Osteocyte (in vitro differentiated cells): Measurements from ENCODE around the gene TMEM121. TPM values are rescaled to one million over a fixed set of nuclear protein-coding genes. Genes with fewer than 3 reads are reported as not detected.

ENCODE experiments used
- DNase-seq: peaks from one replicate; pipeline ENCODE4 v3.0.0; 2021; ENCODE audit warnings: mixed read lengths; ENCODE audit not compliant: unreplicated experiment; ENCODE audit errors: extremely low spot score
- H3K27ac Mint-ChIP-seq: one replicate; pipeline ENCODE4 v1.8.0; 2021; ENCODE audit warnings: mild to moderate bottlenecking, mixed read lengths; ENCODE audit not compliant: unreplicated experiment
- H3K27me3 Mint-ChIP-seq: one replicate; pipeline ENCODE4 v1.8.0; 2021; ENCODE audit warnings: mixed read lengths; ENCODE audit not compliant: unreplicated experiment
- H3K36me3 Mint-ChIP-seq: one replicate; pipeline ENCODE4 v1.8.0; 2021; ENCODE audit warnings: mixed read lengths; ENCODE audit not compliant: unreplicated experiment
- H3K4me1 Mint-ChIP-seq: one replicate; pipeline ENCODE4 v1.8.0; 2021; ENCODE audit warnings: mixed read lengths; ENCODE audit not compliant: unreplicated experiment
- H3K4me3 Mint-ChIP-seq: one replicate; pipeline ENCODE4 v1.8.0; 2021; ENCODE audit warnings: mild to moderate bottlenecking, moderate library complexity, mixed read lengths; ENCODE audit not compliant: unreplicated experiment
- H3K9me3 Mint-ChIP-seq: one replicate; pipeline ENCODE4 v1.8.0; 2021; ENCODE audit warnings: mixed read lengths; ENCODE audit not compliant: unreplicated experiment
- CTCF ChIP-seq: fragments of 200-600 bp; sonication (generic); IDR thresholded peaks from 2 replicates; pipeline ENCODE4 v1.5.0; 2021; ENCODE audit warnings: antibody characterized with exemption, mild to moderate bottlenecking, moderate library complexity
- total RNA-seq: library from RNA; stranded (reverse); gene quantifications from 2 replicates; pipeline ENCODE4 v1.2.1, GENCODE V29; 2021

Gene TMEM121
- total RNA-seq, 1 donor from 2014 or later = 3.3 TPM

- peak; percentile 92 for DNase-seq
- Mint-ChIP-seq H3K4me3 (peak overlapping the region; percentile 73), H3K9me3 (no peaks in the 10 kb centered on the region), H3K36me3 (no peaks in the 10 kb centered on the region), H3K27me3 (peaks cover 3% of the 10 kb centered on the region), H3K27ac (peak overlapping the region; percentile 14), H3K4me1 (peaks cover 4% of the 10 kb centered on the region)
- TF ChIP-seq CTCF = peak; percentile 77
Measured at GRCh38 chr14:105527826-105528585, 1.6 kb downstream of the TMEM121 start.

GRCh38 chr14:105528586-105529318, 2.4 kb downstream of the TMEM121 start:
- Mint-ChIP-seq H3K9me3 (no peaks in the 10 kb centered on the region), H3K4me1 (peaks cover 4% of the 10 kb centered on the region), H3K36me3 (no peaks in the 10 kb centered on the region), H3K4me3 (no peak overlapping the region), H3K27me3 (peaks cover 2% of the 10 kb centered on the region), H3K27ac (no peak overlapping the region)
- TF ChIP-seq CTCF = no peak
- no peak for DNase-seq

DNA sequence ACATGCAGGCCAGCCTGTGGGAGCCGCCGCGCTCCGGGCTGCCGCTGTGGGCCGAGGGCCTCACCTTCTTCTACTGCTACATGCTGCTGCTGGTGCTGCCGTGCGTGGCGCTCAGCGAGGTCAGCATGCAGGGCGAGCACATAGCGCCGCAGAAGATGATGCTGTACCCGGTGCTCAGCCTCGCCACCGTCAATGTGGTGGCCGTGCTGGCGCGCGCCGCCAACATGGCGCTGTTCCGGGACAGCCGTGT, 2.9 kb downstream of the TMEM121 start:
- no peak overlapping the region for H3K4me3 Mint-ChIP-seq
- no peak for DNase-seq
- no peak overlapping the region for H3K27ac Mint-ChIP-seq
- peaks cover 4% of the 10 kb centered on the region for H3K4me1 Mint-ChIP-seq
- no peaks in the 10 kb centered on the region for H3K27me3 Mint-ChIP-seq
- H3K36me3 Mint-ChIP-seq = no peaks in the 10 kb centered on the region
- H3K9me3 Mint-ChIP-seq = no peaks in the 10 kb centered on the region
- TF ChIP-seq CTCF = no peak

DNA sequence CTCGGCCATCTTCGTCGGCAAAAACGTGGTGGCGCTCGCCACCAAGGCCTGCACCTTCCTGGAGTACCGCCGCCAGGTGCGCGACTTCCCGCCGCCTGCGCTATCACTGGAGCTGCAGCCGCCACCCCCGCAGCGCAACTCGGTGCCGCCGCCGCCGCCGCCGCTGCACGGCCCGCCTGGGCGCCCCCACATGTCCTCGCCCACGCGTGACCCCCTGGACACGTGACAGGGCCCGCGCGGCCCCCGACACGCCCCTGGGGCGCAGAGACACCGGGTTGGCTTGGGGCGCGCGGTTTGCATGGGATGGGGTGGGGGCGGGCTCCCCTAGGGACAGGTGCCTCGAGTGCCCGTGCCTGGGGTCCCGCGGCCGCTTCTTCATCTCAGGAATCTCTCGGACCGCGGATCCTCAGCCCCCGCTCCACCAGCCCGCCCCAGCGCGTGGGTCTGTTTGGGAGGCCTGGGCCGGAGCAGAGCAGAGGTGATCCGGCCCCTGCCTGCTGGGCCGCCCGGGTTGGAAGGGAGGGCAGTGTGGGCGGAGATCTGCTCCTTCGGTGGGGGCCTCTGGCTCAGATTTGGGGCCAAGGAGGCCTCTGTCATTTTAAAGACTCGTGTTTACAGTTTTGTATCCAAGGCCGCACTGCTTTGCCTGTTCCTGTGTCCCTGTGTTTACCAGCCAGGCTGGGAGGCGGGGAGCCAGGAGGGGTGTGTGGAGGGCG, 3.3 kb downstream of the TMEM121 start:
- no peak for DNase-seq
- peaks cover 4% of the 10 kb centered on the region for H3K4me1 Mint-ChIP-seq
- TF ChIP-seq CTCF = no peak
- no peak overlapping the region for H3K27ac Mint-ChIP-seq
- no peaks in the 10 kb centered on the region for H3K36me3 Mint-ChIP-seq
- H3K27me3 Mint-ChIP-seq = no peaks in the 10 kb centered on the region
- H3K4me3 Mint-ChIP-seq = no peak overlapping the region
- no peaks in the 10 kb centered on the region for H3K9me3 Mint-ChIP-seq
